HG03558 (cell line): ENCODE measurements around the gene FATE1.
A peak's percentile ranks its signal among the peaks of the same experiment; 100 is the strongest.
"Not testable (repeated sequence)": the region's sequence is repeated elsewhere in the genome, so short reads cannot be mapped to it uniquely, and the experiment has no call there.

Experiments used
- ATAC-seq: cut with Tn5 transposase; IDR thresholded peaks from one replicate; pipeline ENCODE4 v1.9.1; 2021; ENCODE audit warnings: moderate number of reproducible peaks; ENCODE audit not compliant: unreplicated experiment; ENCODE audit errors: extremely low read depth

FATE1 gene, protein sequence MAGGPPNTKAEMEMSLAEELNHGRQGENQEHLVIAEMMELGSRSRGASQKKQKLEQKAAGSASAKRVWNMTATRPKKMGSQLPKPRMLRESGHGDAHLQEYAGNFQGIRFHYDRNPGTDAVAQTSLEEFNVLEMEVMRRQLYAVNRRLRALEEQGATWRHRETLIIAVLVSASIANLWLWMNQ

DNA sequence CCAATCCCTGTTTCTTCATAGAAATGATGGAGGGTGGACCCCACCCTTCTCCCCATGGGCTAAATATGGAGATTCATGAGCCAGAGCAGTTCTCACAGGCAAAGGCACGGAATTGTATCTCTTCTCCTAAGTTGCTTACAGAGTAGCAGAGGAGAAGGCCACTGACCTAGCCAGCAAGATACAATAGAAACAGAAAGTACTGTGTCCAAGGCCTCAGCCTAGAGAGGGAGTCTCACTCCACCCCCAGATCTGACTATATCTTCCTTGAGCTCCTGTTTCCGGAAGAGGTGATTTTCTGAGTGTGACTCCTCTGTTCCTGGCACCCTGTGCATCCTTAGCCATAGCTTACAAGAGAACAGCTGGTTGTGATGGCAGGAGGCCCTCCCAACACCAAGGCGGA, at the start of gene FATE1:
TSS of gene FATE1 (plus strand) at position 284 of the 400 bp plus-strand sequence. CDS start at position 369, 85 bp downstream.
- no peak for ATAC-seq

DNA sequence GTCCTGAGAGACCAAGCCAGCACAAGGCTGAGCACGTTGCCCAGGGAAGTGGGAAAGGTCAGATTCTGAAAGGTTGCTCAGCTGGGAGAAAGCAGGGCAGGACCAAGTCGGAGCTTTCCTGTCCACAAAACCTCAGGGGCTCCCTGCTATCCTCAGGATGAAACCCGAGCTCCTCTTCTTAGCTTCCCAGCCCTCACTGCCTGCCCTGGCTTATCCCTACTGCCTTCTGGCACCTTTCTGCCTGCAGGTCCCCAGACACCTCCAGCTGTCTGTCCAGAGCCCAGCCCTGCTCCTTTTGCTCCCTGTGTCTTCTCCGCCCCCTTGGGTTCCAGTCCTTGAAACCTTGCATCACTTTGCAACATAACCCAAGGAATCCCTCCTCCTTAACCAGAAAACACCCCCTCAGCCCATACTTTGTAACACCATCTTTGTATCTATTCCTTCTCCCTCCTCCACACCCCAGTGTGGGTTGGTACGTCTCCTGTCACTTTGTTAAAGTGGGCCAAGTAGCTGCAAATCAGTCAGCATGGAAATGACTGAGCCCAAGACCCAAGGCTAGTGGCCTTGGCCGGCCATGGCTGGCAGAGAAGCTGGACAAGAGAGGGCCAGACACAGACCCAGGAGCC, 40.6 kb upstream of the FATE1 start:
- no peak for ATAC-seq

DNA sequence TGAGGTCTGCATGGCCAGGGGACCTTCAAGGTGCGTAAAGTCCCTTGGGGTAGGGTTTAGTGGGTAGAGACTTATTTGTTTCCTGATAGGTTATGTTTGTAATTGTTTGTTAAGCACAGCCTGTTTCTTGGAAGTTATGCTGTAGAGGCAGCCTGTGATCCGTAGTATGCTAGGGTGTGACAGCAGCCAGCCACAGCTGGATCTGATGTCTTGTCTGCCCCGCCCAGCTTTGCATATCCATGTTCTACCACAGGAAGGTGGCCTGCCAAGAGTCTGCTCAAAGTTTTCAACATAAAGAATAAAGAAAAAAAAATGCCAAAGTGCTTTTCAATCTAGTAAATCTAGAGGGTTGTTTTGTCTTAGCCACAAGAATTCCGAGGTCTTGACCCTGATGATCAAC, 39.6 kb upstream of the FATE1 start:
- ATAC-seq, result no peak

DNA sequence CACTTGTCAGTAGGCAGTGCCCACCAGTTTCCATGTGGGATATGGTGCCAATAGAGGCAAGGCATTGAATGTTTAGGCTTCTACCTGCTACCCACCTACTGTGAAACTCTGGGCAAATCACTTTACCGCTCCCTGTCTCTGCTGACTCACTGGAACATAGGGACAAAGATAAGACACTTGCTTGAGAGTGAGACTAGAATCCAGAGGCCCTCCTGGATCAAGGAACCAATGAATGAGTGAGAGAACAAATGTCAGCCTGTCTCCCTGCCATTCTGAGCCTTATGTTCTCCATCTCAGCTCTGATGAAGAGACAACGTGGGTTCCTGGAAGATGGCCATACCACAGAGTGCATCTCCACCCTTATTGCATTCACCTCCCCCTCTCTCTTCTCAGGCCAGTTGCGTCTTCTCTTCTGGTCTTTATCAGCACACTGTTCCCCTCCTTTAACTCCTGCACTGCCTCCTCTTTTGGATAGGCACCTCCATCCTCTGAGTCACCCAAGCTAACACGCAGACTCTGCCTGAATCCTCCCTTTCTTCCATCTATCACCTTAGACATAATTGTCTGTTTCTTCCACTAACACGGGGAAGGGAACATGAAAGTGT, 35.9 kb upstream of the FATE1 start:
- ATAC-seq, result no peak

DNA sequence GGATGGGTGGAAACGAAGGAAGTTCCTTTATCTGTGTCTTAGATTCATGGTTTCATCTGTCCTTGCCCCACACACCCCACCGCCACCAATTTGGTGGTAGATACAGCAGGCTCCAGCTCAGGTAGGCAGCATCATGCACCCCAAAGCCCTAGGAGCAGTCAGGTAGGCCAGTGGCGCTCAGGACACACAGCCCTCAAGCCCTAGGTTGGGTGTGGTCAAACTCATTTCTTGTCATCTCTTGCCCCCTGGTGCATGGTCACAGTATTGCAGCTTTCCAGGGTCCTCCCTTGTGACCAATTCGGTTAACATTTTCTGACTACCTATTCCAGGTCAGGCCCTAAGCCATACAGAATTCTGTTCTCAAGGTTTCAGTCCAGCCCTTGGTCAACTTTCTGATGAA, 35.0 kb upstream of the FATE1 start:
- ATAC-seq, result peak; percentile 79

DNA sequence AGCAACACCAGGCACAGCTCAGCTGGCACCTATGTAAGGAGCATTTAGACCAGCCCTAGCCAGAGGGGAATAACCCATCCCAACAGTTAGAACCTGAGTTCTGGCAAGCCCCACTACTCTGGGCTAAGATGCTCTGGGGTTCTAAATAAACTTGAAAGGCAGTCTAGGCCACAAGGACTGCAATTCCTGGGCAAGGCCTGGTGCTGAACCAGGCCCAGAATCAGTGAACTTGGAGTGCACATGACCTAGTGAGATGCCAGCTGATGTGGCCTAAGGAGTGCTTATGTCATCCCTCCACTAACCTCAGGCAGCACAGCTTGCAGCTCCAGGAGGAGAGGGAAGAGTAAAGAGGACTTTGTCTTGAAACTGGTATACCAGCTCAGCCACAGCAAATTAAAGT, 28.2 kb upstream of the FATE1 start:
- ATAC-seq, result no peak

DNA sequence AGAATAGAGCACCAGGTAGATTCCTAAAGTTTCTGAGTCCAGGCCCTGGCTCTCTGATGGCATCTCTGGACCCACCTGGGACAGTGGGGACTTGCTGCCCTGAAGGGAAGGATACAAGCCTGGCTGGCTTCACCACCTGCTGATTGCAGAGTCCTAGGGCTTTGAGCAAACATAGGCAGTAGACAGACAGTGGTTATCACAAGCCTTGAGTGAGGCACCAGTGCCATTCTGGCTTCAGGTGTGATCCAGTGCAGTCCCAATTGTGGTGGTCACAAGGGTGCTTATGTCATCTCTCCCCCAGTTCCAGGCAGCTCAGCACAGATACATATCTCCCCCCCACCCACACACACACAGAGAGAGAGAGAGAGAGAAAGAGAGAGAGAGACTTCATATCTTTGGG, 27.1 kb upstream of the FATE1 start:
- ATAC-seq, result no peak

DNA sequence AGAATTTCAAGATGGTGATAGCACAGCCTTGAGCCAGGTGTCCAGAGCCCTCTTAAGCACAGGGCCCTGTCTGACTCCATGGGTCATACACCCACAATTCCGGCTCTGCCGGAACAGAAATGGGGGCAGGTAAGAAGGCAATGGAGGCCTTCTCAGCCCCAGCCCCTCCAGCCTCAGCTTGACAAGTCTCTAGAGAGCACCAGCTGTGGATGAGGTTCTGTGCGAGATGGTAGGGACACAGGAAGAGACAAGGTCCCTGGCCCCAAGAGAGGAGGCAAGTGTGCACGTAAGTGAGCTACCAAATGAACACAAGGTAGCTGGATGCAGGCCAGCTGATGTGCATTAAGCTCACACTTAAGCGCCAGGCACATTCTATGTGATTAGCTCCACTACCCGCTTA, 23.0 kb upstream of the FATE1 start:
- ATAC-seq, result no peak

DNA sequence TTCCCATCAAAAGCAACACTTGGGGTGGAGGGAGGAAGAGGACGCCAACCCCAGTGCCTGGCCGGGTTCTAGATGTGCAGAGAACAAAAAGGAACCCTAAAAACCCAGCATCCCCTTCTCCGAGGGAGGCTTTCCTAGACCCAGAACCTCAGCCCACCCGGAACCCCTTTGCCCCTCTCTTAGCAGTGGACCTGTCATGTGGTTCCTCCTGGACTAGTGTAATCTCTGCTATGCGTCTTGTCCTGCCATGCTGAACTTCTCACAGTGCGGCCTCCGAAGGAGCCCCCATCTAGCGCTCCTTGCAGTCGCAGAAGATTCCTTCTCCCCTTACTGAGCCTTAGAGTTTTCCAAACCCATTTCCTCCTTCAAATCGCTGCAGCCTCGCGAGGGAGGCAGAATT, 21.7 kb upstream of the FATE1 start:
- ATAC-seq, result no peak

DNA sequence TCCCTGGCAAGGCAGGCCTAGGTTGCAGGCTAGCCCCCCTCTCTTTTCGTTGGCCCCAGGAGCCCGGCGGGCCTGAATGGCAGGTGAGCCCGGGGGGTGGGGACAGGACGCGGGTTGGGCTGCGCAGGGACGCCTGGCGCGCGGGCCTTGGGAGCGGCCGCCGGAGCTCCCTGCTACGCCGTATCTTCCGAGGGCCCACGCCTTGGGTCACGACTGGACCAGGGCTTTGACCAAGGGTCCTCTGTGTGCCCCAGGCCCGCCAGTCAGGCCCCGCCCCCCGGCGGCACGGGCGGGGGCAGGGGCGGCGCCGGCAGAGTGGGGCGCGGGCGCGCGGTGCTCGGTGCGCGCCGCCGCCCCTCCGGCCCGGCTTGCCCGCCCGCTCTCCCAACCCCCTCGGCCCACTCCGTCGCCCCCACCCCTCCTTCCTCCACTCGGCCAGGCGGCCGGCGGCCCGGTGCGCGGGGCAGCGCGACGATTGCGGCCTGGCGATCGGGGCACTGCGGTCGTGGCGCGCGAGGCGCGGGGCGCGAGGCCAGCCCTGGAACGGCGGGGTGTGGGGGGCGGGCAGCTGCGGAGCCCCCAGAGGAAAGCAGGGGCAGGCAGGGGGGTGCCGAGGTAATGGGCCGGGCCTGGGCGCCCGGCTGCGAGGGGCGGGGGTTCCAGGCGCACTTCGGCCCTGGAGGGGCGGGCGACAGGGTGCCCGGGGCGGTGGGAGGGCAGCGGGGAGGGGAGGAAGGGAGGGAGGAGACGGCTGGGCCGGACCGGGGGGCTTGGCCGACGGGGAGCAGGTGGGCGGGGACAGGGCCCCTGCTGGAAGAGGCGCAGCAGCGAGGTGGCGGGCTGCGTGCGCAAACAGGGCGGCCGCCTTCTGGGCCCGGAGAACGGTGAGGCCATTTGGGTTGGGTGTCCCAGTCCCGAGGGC, 20.9 kb upstream of the FATE1 start, which contains the start of gene PRRG3:
TSS of gene PRRG3 (plus strand) at position 798 of the 922 bp plus-strand sequence. CDS start 3,357 bp downstream, outside the sequence.
- ATAC-seq, result no peak

DNA sequence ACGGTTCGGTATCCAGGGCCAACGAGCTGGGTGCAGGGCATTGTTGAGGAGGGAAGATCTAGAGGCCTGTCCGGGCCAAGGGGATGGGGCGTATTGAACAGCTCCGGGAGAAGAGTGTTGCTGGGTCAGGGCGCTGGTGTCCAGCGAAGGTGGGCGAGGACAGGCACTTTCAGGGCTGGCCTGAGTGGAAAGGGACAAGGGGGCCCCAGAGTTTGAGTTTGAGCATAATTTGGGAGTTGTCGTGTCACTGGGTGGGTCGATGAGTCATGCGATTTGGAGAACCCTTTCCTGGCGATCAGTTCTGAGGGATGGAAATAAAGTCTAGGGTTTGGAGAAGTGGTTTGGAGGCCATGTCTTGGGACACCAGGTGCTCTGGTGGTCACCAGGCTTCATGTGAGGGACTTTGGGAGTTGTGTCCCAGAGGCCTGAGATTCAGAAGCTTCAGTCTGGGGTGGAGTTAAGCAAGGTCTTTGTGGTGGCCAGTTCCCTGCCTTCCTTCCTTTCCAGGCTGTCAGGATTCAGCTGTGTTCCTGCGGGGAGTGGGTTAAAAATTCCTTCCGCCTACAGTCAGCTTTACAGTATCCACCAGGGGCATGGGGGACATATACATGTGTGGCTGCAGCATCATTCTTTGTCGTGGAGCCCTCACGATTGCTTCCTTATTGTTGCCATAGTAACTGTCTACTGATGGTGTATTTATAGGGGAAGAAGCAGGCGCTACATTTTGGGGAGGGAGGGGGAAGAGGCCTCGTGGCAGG, 20.1 kb upstream of the FATE1 start:
- no peak for ATAC-seq

DNA sequence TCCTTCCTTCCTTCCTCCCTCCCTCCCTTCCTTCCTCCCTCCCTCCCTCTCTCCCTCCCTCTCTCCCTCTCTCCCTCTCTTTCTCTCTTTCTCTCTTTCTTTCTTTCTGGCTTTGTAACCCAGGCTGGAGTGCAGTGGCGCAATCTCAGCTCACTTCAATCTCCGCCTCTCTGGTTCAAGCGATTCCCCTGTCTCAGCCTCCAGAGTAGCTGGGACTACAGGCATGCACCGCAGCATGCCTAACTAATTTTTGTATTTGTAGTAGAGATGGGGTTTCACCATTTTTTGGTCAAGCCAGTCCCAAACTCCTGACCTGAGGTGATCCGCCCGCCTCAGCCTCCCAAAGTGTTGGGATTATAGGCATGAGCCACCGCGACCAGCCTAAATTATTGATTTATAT, 18.8 kb upstream of the FATE1 start:
- not testable (repeated sequence) for ATAC-seq

DNA sequence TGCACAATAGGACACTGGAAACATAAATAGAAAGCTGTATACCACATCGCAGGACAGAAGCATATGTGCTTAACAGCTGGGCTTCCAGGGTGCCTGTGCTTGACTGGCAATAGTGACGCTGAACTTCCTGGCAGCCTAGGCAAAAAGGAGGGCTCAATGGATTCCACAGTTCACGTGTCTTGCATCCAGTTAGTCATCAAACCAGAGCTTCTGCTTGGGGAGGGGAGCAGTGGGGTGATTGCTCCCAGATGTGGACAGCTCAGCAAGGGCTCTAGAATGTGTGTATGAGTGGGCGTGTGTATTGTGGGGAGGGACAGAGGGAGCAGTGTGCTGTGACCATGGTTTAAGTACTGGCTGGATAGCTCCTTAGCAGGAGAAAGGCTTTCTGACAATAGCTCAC, 18.3 kb upstream of the FATE1 start:
- ATAC-seq, result no peak

DNA sequence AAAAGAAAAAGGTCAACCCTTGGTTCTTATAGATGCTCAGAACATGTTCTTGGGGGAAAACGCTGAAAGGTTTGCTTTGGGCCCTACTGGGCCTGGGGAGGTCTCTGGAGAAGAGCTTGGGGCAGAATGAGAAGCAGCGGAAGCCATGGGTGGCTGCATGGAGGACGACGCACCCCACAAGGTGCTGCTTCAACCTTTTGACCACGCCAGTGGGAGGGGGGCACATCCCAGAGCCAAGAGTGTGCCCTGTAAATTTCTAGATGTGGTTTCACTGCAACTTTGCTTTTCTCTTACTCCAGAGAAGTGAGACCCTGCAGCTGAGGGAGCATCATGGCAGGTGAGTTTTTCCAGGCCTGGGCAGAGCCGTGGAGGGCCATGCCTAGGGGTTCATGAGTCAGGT, 17.4 kb upstream of the FATE1 start:
- no peak for ATAC-seq

DNA sequence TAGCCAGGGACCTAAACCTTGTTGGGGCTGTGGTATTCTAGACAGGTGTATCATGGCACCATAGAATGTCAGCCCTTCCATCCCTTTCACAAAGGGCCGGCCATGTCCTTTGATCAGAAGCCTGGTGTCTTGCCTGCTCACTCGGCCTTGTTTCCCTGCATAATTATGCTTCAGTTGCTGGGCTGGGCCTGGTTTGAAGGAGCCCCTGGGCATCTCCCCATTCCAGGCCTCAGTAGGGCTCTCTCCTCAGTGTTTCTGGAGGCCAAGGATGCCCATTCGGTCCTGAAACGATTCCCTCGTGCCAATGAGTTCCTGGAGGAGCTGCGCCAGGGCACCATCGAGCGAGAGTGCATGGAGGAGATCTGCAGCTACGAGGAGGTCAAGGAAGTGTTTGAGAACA, 16.1 kb upstream of the FATE1 start:
- no peak for ATAC-seq

DNA sequence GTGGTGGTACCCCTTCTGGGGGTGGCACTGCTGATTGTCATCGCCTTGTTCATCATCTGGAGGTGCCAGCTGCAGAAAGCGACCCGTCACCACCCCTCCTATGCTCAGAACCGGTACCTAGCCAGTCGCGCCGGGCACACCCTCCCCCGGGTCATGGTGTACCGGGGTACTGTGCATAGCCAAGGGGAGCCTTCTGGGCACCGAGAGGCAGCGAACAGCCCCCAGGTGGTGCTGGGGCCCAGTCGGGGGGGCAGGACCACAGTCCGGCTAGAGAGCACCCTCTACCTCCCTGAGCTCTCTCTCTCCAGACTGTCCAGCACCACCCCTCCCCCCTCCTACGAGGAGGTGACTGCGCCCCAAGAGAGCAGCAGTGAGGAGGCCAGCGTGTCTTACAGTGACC, 15.3 kb upstream of the FATE1 start:
- no peak for ATAC-seq

DNA sequence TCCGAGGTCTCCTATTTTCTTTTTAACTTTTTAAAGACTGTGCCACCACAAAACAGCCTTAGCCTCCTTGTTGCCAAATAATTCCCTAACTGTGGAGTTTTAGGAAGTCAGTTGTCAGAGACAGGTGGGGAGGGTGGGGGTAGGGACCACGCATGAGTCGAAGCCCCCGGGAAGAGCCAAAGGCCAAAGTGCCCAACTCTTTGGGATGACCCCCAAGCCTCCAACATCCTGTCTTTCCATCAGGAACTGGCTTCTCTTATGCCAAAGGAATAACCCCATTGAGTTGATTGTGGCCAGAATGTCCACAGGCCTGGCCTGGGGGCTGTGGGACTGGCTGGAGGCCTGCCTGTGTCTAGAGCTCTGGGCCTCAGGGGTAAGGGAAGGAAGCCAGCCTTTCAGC, 14.8 kb upstream of the FATE1 start:
- ATAC-seq, result no peak

DNA sequence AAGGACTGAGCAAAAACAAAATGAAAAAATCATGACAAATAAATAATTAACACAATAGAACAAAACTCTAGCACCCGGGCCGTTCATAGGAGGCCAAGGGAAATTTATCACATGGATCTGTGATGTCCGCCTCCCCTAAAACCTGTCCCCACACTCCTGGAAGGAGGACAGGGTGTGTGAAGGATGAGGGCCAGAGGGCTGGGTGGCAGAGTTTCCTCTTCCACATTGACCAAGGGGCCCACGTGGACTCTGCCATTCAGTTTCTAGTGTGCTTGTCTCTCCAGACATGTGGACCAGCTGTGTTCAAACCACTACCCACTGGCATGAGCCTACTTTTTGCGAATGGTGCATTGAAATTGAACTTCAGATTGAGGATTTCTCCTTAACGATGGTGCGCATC, 14.3 kb upstream of the FATE1 start:
- ATAC-seq, result no peak

DNA sequence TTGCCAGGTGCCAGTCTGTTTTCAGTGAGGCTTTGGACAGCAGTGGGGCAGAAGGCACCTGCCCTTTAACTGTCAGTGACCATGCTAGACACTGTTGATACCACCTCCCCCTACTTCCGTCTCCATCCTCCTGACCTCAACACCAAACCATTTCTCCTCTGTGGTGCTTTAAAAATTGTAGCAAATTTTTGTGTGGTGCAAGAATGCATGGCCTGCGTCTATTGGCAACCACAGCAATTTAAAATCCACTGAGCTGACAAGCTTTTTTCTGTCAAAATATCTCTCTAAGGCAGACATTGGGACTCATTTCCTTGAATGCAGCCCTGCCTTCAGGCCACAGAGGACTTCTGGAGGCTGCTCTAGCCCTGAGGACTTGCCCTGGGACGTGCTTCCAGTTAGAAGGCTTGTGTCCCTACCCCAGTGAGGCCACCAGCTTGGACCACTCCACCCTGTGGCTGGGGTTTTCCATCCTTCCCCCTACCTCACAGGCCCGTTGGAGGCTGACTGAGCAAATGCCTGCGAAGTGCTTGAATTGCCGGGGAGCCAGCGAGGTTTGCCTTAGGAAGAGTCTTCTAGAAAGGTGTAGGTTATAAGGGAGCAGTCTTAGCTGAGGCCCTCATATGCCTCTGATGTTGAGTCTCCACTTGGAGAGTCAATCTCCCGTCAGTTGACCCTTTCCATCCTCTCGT, 13.7 kb upstream of the FATE1 start:
- no peak for ATAC-seq
